Fibroblast of gingiva (primary cell): ENCODE data around the gene TLR2.

Experiments
- DNase-seq: peaks from one replicate; pipeline ENCODE4 v3.0.0-alpha.2; 2011; ENCODE audit warnings: low read depth

Gene TLR2, protein sequence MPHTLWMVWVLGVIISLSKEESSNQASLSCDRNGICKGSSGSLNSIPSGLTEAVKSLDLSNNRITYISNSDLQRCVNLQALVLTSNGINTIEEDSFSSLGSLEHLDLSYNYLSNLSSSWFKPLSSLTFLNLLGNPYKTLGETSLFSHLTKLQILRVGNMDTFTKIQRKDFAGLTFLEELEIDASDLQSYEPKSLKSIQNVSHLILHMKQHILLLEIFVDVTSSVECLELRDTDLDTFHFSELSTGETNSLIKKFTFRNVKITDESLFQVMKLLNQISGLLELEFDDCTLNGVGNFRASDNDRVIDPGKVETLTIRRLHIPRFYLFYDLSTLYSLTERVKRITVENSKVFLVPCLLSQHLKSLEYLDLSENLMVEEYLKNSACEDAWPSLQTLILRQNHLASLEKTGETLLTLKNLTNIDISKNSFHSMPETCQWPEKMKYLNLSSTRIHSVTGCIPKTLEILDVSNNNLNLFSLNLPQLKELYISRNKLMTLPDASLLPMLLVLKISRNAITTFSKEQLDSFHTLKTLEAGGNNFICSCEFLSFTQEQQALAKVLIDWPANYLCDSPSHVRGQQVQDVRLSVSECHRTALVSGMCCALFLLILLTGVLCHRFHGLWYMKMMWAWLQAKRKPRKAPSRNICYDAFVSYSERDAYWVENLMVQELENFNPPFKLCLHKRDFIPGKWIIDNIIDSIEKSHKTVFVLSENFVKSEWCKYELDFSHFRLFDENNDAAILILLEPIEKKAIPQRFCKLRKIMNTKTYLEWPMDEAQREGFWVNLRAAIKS

DNA sequence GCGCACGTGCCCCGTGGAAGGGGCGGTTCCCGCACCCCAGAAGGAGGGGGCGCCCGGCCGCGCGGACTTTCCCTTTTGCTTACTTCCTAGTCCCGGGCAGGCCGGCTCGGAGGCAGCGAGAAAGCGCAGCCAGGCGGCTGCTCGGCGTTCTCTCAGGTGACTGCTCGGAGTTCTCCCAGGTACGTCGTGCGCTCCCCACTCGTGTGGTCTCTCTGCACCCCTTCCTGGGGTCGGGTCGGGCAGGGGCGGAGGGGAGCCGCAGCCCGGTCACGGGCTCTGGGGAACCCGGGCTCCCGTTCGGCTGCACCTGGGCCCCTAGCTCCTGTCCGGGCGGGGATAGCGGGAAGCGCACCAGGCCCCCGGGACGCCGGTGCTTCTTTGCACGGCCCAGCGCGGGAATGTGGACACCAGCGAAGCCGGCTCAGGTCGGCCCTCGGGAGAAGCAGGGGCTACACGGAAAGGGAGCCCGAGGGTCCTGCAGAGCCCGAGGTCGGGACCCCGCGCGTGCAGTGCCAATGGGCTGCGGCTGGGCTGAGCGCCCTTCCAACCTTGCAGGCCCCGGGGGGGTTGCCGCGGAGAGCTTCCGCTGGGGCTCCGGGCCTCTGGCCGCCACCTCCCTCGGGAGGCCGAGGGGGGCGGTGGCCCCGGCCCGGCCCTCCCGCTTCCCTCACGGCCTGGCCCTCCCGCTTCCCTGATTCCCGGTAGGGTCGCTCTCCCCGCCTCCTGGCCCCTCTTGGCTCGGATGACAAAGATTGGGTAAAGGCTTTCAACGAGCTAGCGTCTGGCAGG, at the start of gene TLR2:
TLR2 (plus strand) TSS at position 99 of the 789 bp plus-strand sequence. CDS start 18,628 bp downstream, outside the sequence.
- peak; percentile 23 for DNase-seq

- DNase-seq: peak; percentile 29
Observed at GRCh38 chr4:153634738-153635353, 49.2 kb upstream of the TLR2 start.

DNA sequence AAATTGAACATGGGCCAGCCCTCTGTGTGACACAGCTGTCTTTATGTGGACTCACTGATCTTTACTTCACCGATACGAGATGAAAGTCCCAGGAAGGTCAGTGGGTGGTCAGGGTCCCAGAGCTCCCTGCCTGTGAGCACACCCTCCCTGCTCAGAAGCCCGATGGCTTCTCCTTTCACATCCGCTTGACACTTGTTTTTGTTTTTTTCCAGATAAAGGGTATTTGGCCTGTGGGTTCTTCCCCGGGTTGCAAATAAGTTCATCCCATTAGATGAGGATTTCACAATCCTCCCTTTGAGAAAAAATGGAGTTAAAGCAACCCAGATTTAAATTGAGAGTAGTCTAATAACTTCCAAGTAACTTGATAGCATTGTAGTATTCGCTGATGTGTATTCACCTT, 48.2 kb upstream of the TLR2 start:
- DNase-seq: no peak

DNA sequence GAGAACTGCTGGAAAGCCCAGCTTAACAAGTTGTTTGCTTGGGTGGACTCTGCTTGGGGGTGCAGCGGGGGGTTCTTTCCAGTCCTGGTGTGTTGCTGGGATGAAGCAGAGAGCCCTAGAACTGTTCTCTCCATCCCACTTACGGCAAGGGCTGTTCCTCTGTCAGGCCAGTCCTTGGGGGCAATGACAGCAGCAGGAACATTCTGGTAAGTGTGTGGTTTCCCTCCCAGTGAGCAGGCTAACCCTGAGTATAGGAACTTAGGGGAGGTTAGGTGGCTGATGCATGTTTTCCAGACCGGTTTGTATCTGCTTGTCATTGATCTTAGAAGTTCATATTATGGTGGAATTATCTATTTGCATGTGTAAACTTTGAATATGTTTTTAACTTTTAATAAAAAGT, 46.9 kb upstream of the TLR2 start:
- no peak for DNase-seq

GRCh38 chr4:153638011-153638410, 46.1 kb upstream of the TLR2 start:
- no peak for DNase-seq

- DNase-seq: no peak
Observed at GRCh38 chr4:153638999-153639398, 45.1 kb upstream of the TLR2 start.

DNA sequence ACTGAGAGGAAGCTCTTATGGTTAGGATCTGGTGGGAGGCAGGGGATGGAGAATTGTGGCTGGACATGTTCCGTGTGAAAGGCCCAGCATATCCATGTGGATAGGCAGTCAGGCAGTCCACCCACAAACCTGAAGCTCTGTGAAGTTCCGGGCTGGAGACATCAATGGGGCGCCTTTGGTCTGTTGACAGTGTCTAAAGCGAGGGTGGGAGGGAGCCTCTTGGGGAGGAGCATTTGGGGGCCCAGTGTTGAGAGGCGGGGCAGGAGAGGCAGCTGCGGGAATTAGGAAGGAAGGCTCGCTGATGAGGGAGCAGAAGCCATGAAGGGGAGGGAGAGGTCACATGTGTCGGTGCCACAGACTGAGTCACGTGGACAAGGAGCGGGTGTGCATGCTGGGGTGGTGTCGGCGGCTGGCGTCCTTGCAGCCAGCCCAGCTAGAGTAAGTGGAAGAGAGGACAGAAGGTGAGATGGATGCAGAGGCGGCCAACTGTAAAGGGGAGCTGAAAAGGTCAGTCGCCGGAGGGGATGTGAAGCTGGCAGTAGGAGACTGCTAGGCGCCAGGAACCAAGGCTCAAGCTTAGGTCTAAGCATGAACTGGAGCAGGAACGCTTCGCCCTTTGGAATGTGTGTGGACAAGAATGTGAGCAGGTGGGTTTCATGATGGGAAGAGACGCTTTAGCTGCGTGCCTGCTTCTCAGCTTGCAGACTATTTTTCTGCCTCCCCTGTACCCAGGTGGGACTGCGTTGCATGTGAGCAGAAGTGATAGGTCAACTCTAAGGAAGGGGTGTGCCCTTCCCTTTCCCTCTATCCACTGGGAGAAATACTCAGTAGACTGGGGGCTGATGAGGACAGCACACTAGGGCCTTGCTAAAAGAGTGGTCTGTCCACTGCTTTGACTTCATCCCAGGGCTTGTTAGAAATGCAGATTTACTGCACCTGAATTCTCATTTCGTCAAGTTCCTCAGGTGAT, 44.0 kb upstream of the TLR2 start:
- no peak for DNase-seq

DNA sequence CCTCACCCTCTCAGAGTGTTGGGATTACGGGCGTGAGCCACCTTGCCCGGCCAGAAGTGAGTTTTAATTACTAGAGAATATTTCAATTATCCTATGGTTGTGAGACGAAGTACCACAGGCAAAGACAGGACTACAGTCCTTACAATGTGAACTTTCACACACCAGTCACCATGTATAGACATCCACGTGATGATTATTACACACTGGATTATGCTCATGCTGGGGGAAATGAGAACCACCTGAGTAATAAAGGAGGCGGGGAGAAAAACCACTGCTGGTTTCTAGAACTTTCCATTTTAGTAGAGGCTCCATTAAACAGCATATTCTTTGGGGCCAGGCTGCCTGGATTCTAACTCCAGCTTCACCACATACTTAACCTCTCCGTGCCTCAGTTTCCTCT, 42.5 kb upstream of the TLR2 start:
- DNase-seq: no peak

- DNase-seq: no peak
Observed at GRCh38 chr4:153643406-153644383, 40.4 kb upstream of the TLR2 start.

- no peak for DNase-seq
Observed at GRCh38 chr4:153645183-153645582, 38.9 kb upstream of the TLR2 start.

DNA sequence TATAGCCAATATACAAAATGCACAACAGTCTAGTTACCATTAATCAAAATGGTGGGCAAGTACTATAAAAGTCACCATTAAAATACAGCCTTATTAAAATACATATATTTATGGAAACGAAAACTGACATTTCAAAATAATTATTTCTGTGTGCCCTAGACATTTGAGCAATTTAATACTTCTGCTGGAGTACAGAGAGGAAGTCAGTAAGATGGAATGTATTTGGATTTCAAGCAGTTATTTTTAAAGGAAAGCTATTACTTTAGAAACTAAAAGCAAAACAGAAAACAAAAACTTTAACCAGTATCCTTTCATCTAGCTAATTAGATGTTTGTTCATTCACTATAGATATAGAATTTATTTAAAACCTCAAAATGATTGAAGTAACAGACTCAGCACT, 37.8 kb upstream of the TLR2 start:
- peak; percentile 18 for DNase-seq

GRCh38 chr4:153646978-153647377, 37.1 kb upstream of the TLR2 start:
- no peak for DNase-seq

- DNase-seq: no peak
Observed at GRCh38 chr4:153647975-153648374, 36.1 kb upstream of the TLR2 start.

GRCh38 chr4:153649572-153649991, 34.5 kb upstream of the TLR2 start:
- DNase-seq: no peak

- DNase-seq: no peak
Observed at GRCh38 chr4:153651116-153651515, 33.0 kb upstream of the TLR2 start.

GRCh38 chr4:153651587-153651986, 32.5 kb upstream of the TLR2 start:
- no peak for DNase-seq

DNA sequence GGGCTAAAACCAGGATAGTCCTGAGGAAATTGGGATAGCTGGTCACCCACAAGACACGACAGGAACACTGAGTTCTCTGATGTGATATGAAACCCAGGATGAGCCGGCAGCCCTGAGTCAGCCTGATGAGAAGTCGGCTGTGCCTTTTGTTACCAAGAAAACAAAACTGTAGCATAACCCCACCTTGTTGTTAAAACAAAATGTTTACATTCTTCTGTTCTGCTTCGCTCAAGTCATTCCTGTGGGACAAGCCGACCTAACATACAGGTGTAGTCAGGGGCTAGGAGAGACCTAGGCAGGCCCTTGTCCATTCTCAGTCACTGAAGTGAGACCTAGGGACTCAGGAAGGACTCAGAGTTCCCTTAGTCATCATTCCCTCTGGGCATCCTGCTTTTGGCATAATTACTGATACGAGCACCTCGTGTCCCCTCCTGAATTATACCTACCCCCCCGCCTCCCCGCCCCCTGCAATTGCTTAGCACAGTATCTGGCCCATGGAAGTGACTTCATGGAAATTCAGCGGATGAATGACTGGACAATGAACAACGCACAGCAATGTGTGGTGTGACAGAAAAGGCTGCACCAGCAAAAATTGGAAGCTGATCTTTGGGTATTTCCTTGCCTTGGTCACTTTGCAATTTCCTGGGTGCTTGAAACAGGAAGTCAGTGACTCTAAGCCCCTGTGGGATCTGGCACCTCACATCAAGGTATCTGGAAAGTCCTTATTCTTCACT, 31.9 kb upstream of the TLR2 start:
- peak; percentile 60 for DNase-seq

GRCh38 chr4:153655002-153655541, 29.0 kb upstream of the TLR2 start:
- no peak for DNase-seq

DNA sequence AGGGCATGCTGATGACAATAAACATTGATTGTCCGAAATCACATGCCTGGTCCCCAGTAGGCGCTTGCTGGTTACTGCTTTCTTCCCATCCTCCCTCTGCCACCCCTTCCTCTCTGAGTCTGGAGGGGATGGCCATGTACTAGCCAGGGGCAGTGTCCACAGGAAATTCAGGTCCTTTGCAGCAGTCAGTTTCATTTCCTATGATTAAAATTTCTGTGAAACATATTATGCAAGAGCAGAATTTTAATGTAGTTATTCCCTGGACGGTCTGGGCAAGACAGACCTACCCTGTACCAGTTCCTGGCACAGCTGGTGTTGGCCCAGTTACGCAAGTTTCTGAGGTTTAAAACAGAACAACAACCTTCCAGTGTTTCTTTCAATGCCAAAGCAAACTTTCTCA, 28.2 kb upstream of the TLR2 start:
- DNase-seq: peak; percentile 91
